ENCODE results near the gene KAT6B.

The KAT6B gene

GRCh38 chr10:74814797-74815196 is 11.6 kb upstream of the KAT6B start:
- FAIRE-seq (no peak), DNase-seq (ENCODE audit: insufficient read length, low spot score) (no peak)
- TF ChIP-seq, protein P1, sequence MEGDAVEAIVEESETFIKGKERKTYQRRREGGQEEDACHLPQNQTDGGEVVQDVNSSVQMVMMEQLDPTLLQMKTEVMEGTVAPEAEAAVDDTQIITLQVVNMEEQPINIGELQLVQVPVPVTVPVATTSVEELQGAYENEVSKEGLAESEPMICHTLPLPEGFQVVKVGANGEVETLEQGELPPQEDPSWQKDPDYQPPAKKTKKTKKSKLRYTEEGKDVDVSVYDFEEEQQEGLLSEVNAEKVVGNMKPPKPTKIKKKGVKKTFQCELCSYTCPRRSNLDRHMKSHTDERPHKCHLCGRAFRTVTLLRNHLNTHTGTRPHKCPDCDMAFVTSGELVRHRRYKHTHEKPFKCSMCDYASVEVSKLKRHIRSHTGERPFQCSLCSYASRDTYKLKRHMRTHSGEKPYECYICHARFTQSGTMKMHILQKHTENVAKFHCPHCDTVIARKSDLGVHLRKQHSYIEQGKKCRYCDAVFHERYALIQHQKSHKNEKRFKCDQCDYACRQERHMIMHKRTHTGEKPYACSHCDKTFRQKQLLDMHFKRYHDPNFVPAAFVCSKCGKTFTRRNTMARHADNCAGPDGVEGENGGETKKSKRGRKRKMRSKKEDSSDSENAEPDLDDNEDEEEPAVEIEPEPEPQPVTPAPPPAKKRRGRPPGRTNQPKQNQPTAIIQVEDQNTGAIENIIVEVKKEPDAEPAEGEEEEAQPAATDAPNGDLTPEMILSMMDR (IDR thresholded peaks at IDR 0.05; ENCODE audit: insufficient read depth, missing control alignments) = no peak

DNA sequence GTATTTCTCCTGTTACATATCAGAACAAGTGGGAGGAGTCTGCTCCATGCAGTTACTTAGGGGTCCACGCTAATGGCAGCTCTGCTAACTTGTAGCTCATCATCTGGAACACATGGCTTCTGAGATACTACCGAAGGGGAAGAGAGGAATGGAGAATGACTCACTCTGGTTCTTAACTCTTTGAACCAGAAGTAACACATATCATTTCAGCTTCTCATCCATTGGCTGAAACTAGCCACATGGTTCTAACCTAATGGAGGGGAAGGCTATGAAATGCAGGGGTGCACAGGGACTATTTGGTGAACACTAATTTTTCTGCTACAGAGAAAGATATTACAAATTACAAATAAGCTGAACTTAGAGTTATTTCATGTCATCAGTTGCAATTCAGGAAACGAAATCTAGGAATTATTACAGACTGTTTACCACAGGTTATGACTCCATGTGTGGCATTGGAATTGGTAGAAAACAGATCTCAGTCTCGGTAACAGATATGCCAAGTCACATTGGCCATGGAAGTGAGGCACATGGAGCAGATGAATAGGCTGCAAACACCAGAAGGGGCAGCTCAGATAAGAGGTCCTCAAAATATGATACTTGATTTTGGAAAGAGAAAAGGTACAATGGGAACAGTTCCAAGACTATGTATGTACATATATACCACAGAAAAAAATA is 9.4 kb upstream of the KAT6B start:
- TF ChIP-seq, protein P1 (IDR thresholded peaks at IDR 0.05; ENCODE audit: insufficient read depth, missing control alignments) = no peak
- DNase-seq (ENCODE audit: insufficient read length, low spot score) (no peak), FAIRE-seq (no peak)

DNA sequence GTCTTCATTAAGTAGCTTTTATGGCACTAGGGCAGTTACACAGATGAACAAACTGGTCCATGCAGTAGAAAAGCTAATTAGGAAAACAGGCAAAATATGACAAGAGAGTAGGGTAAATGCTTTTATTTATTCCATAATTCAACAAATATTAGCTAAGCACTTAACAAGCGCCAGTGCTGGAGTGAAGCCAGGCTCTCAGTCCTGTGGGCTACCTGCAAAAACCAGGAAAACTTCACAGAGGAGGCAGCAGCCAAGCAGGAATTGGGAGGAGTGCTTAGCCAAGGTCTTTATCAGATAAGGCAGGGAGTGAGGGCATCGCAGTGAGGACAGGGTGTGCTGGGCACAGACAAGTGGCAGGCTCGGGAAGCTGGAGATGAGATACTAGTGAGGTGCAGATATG is 4.9 kb upstream of the KAT6B start:
- DNase-seq (ENCODE audit: insufficient read length, low spot score) (no peak), FAIRE-seq (no peak)
- TF ChIP-seq, protein P1 (IDR thresholded peaks at IDR 0.05; ENCODE audit: insufficient read depth, missing control alignments) = no peak

DNA sequence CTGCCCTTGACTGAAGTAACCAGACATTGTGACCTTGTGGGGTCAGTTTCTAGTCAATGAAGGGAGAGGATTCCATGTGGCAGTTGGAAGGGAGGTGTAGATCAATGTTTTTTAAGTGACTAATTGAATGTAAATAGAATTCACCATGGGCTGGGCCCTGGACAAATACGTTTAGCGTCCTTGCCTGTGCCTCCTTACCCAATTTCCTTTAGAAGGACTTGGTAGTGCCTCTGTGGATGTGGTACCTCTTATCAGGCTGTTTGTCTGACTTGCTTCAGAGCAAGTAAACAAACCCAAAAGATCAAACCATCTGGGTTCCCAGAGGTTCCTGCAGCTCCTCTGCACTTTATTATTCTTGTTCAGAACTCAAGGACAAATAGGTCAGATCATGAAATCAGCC is 4.3 kb upstream of the KAT6B start:
- DNase-seq (ENCODE audit: insufficient read length, low spot score) (no peak), FAIRE-seq (no peak)

DNA sequence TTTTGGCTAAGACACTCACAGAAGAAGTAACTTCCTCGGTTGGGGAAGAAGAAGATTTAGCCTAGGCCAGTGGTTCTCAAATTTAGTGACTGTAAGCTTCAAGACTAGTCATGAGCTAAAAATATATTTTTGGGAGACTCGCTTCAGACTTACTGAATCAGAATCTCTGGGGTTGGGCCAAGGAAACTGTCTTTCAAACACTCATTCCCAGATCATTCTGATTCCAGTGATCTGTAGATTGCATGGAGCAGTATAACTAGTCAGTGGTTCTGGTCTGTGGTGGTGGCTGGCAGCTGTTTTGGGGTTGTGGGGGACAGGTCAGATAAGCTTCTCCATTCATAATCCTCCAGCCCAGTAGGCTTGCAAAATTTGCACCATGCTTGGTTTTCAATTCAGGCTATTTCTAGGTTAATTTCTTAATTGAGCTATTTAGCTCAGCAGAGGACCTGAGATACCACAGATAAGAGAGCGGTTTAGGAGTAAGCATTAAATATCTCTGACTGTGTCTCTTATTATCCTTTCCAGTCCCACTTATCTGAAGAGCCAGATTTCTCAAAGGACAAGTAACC is 3.8 kb upstream of the KAT6B start:
- no peak for DNase-seq (ENCODE audit: insufficient read length, low spot score)
- TF ChIP-seq, protein P1 (IDR thresholded peaks at IDR 0.05; ENCODE audit: insufficient read depth, missing control alignments) = no peak
- FAIRE-seq = no peak

More for the DNA sequence above, 4.3 kb upstream of the KAT6B start:
- TF ChIP-seq, protein P1 (IDR thresholded peaks at IDR 0.05; ENCODE audit: insufficient read depth, missing control alignments) = no peak

- TF ChIP-seq, protein P1 (IDR thresholded peaks at IDR 0.05; ENCODE audit: insufficient read depth, missing control alignments) = no peak
- DNase-seq (ENCODE audit: insufficient read length, low spot score) = no peak
- FAIRE-seq = no peak
These were observed 2.6 kb upstream of the KAT6B start for GRCh38 chr10:74823791-74824183.

DNA sequence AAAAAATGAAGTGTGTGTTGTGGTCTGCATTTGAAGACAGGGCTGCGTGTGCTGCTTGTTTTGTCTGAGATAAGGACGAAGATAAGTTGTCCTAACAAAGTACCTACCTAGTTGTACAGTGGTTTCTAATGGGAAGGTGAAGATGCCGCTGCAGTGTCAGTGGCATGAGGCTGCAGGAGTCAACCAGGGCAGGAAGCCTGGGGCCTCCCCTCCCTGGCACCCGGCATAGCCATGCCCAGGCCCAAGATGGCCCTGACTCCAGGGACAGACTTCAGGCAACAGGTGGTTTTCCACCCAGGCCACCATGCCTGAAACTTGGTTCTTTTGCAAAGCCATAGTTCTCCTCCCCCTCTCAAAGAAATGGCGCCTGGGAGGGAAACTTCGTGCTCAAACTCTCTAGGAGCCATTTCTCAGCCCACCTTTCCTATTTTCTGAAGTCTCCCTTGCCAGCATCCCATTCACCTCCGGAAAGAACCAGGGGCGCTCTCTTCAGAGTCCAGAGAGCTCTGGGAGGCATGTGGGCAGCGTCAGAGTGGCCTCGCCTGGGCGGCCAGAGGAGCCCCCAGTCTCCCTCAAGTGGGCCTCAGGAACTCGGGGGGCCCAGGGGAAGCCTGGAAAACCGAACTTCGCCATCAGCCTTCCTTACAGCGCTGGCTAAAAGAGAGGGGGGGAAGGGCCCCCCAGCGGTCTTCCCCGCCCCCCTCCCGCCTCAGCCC is 2.1 kb upstream of the KAT6B start:
- DNase-seq (ENCODE audit: insufficient read length, low spot score) (no peak), FAIRE-seq (no peak)
- TF ChIP-seq, protein P1 (IDR thresholded peaks at IDR 0.05; ENCODE audit: insufficient read depth, missing control alignments) = no peak

Measured in D721Med (cell line).